ENCODE data around the gene SNTA1.

Gene SNTA1

GRCh38 chr20:33377366-33377765 lies 66.2 kb downstream of the SNTA1 start:
- H2BK15ac ChIP-seq (replicated peaks; ENCODE audit: low read depth): no peak overlapping the region
- H3K79me2 ChIP-seq (ENCODE audit: control insufficient read depth, insufficient read depth, low read length): no peaks in the 10 kb centered on the region
- no peak overlapping the region for H3K9ac ChIP-seq (ENCODE audit: low read length)
- no peak overlapping the region for H3K23ac ChIP-seq (ENCODE audit: low read length)
- H2AK5ac ChIP-seq (ENCODE audit: low read length): no peak overlapping the region
- H3K18ac ChIP-seq (ENCODE audit: low read length): no peak overlapping the region
- H4K5ac ChIP-seq (ENCODE audit: low read length): no peak overlapping the region
- H3K4me2 ChIP-seq (ENCODE audit: low read length): no peak overlapping the region
- H3K27me3 ChIP-seq (ENCODE audit: insufficient read depth, low read length, poor library complexity): no peaks in the 10 kb centered on the region
- H3K79me1 ChIP-seq (ENCODE audit: low read length): no peaks in the 10 kb centered on the region
- DNase-seq: no peak
- no peak overlapping the region for H3K4me3 ChIP-seq (ENCODE audit: low read length)
- H4K8ac ChIP-seq (ENCODE audit: low read depth, low read length): no peak overlapping the region
- no peak overlapping the region for H3K27ac ChIP-seq (ENCODE audit: low read depth, low read length)
- H3K4me1 ChIP-seq (ENCODE audit: control insufficient read depth, low read depth, low read length): no peaks in the 10 kb centered on the region
- H2BK5ac ChIP-seq (ENCODE audit: low read length): no peak overlapping the region
- peaks cover 5% of the 10 kb centered on the region for H3K36me3 ChIP-seq (ENCODE audit: control insufficient read depth, insufficient read depth, low read length)
- no peak overlapping the region for H2BK120ac ChIP-seq (ENCODE audit: low read depth, low read length)
- H3K56ac ChIP-seq (ENCODE audit: low read length): no peak overlapping the region
- no CpG with 5 or more reads among the region's 2 CpGs for WGBS (ENCODE audit: extremely low coverage, insufficient coverage, low lambda C conversion rate)
- H3K4ac ChIP-seq (ENCODE audit: low read depth, low read length): no peak overlapping the region

GRCh38 chr20:33373735-33374605 lies 69.6 kb downstream of the SNTA1 start:
- Histone ChIP-seq H3K4me3 (ENCODE audit: low read length) (no peak overlapping the region), H3K4me2 (ENCODE audit: low read length) (no peak overlapping the region), H3K27ac (ENCODE audit: low read depth, low read length) (no peak overlapping the region), H2AK5ac (ENCODE audit: low read length) (no peak overlapping the region), H3K4me1 (ENCODE audit: control insufficient read depth, low read depth, low read length) (no peaks in the 10 kb centered on the region), H3K9ac (ENCODE audit: low read length) (no peak overlapping the region), H4K5ac (ENCODE audit: low read length) (no peak overlapping the region), H2BK120ac (ENCODE audit: low read depth, low read length) (no peak overlapping the region), H2BK15ac (replicated peaks; ENCODE audit: low read depth) (no peak overlapping the region), H3K36me3 (ENCODE audit: control insufficient read depth, insufficient read depth, low read length) (peaks cover 8% of the 10 kb centered on the region), H3K4ac (ENCODE audit: low read depth, low read length) (no peak overlapping the region), H3K23ac (ENCODE audit: low read length) (no peak overlapping the region), H3K18ac (ENCODE audit: low read length) (no peak overlapping the region), H2BK5ac (ENCODE audit: low read length) (no peak overlapping the region), H3K79me1 (ENCODE audit: low read length) (no peaks in the 10 kb centered on the region), H3K27me3 (ENCODE audit: insufficient read depth, low read length, poor library complexity) (no peaks in the 10 kb centered on the region), H4K8ac (ENCODE audit: low read depth, low read length) (no peak overlapping the region), H3K79me2 (ENCODE audit: control insufficient read depth, insufficient read depth, low read length) (no peaks in the 10 kb centered on the region), H3K56ac (ENCODE audit: low read length) (no peak overlapping the region)
- WGBS (ENCODE audit: extremely low coverage, insufficient coverage, low lambda C conversion rate): no CpG with 5 or more reads among the region's 4 CpGs
- DNase-seq: no peak

DNA sequence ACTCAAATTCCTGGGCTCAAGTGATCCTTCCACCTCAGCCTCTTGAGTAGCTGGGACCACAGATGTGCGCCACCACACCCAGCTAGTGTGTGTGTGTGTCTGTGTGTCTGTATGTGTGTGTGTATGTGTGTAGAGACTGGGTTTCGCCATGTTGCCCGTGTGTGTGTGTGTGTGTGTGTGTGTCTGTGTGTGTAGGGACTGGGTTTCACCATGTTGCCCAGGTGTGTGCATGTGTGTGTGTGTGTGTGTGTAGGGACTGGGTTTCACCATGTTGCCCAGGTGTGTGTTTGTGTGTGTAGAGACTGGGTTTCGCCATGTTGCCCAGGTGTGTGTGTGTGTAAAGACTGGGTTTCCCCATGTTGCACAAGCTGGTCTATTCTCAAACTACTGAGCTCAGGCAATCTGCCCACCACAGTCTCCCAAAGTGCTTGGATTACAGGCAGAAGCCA lies 70.5 kb downstream of the SNTA1 start:
- no peak overlapping the region for H4K8ac ChIP-seq (ENCODE audit: low read depth, low read length)
- no peak overlapping the region for H2BK5ac ChIP-seq (ENCODE audit: low read length)
- H3K18ac ChIP-seq (ENCODE audit: low read length): no peak overlapping the region
- no peak overlapping the region for H3K4me2 ChIP-seq (ENCODE audit: low read length)
- H3K23ac ChIP-seq (ENCODE audit: low read length): no peak overlapping the region
- no peaks in the 10 kb centered on the region for H3K79me1 ChIP-seq (ENCODE audit: low read length)
- no peak for DNase-seq
- no peaks in the 10 kb centered on the region for H3K27me3 ChIP-seq (ENCODE audit: insufficient read depth, low read length, poor library complexity)
- no peak overlapping the region for H3K27ac ChIP-seq (ENCODE audit: low read depth, low read length)
- H3K4me3 ChIP-seq (ENCODE audit: low read length): no peak overlapping the region
- no peak overlapping the region for H4K5ac ChIP-seq (ENCODE audit: low read length)
- H3K4ac ChIP-seq (ENCODE audit: low read depth, low read length): no peak overlapping the region
- peaks cover 7% of the 10 kb centered on the region for H3K36me3 ChIP-seq (ENCODE audit: control insufficient read depth, insufficient read depth, low read length)
- no peak overlapping the region for H2BK15ac ChIP-seq (replicated peaks; ENCODE audit: low read depth)
- H2BK120ac ChIP-seq (ENCODE audit: low read depth, low read length): no peak overlapping the region
- H3K9ac ChIP-seq (ENCODE audit: low read length): no peak overlapping the region
- WGBS (ENCODE audit: extremely low coverage, insufficient coverage, low lambda C conversion rate): no CpG with 5 or more reads among the region's 4 CpGs
- H2AK5ac ChIP-seq (ENCODE audit: low read length): no peak overlapping the region
- no peaks in the 10 kb centered on the region for H3K79me2 ChIP-seq (ENCODE audit: control insufficient read depth, insufficient read depth, low read length)
- H3K56ac ChIP-seq (ENCODE audit: low read length): no peak overlapping the region
- no peaks in the 10 kb centered on the region for H3K4me1 ChIP-seq (ENCODE audit: control insufficient read depth, low read depth, low read length)

DNA sequence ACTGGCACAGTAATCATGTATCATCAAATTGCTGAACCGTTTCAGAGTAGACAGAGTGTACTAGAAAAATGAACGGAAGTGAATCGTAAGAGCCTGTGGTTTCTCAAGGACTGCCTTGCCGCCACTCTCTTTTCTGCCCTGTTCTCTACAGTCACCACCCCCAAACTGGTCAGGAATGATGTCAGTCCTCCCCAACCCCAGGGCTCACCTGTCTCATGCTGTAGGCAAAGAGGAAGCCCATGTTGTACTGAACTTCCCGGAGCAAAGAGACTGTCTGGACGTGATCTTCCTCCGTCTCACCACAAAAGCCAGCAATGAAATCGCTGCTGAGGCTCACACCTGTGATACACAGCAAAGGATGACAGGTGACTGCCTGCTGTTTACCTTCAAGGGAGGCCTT lies 73.3 kb downstream of the SNTA1 start:
- DNase-seq: no peak
- no peaks in the 10 kb centered on the region for H3K79me2 ChIP-seq (ENCODE audit: control insufficient read depth, insufficient read depth, low read length)
- no peak overlapping the region for H2BK5ac ChIP-seq (ENCODE audit: low read length)
- H3K27me3 ChIP-seq (ENCODE audit: insufficient read depth, low read length, poor library complexity): no peaks in the 10 kb centered on the region
- H3K4ac ChIP-seq (ENCODE audit: low read depth, low read length): no peak overlapping the region
- no peak overlapping the region for H2BK120ac ChIP-seq (ENCODE audit: low read depth, low read length)
- H4K5ac ChIP-seq (ENCODE audit: low read length): no peak overlapping the region
- no peak overlapping the region for H3K23ac ChIP-seq (ENCODE audit: low read length)
- no peak overlapping the region for H3K18ac ChIP-seq (ENCODE audit: low read length)
- no peak overlapping the region for H3K4me3 ChIP-seq (ENCODE audit: low read length)
- no peaks in the 10 kb centered on the region for H3K4me1 ChIP-seq (ENCODE audit: control insufficient read depth, low read depth, low read length)
- H3K56ac ChIP-seq (ENCODE audit: low read length): no peak overlapping the region
- H2AK5ac ChIP-seq (ENCODE audit: low read length): no peak overlapping the region
- H4K8ac ChIP-seq (ENCODE audit: low read depth, low read length): no peak overlapping the region
- no CpG with 5 or more reads among the region's 8 CpGs for WGBS (ENCODE audit: extremely low coverage, insufficient coverage, low lambda C conversion rate)
- no peak overlapping the region for H3K9ac ChIP-seq (ENCODE audit: low read length)
- H3K36me3 ChIP-seq (ENCODE audit: control insufficient read depth, insufficient read depth, low read length): peaks cover 13% of the 10 kb centered on the region
- H3K4me2 ChIP-seq (ENCODE audit: low read length): no peak overlapping the region
- no peak overlapping the region for H2BK15ac ChIP-seq (replicated peaks; ENCODE audit: low read depth)
- H3K79me1 ChIP-seq (ENCODE audit: low read length): no peaks in the 10 kb centered on the region
- H3K27ac ChIP-seq (ENCODE audit: low read depth, low read length): no peak overlapping the region

DNA sequence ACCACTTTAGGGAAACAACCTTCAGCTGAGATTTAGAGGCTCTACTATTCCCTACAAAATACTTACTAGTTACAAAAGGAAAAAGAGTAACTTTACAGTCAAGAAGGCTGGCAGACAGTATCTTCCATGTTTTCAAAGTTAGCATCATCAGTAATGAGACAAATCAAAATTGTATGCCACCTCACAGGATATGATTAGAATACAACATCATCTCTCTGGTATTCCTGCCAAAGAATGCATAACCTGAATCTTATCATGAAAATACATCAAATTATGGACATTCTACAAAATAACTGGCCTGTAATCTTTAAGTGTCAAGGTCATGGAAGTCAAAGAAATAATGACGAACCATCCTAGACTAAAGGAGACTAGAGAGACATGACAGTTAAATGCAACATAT lies 80.7 kb downstream of the SNTA1 start:
- no peaks in the 10 kb centered on the region for H3K79me2 ChIP-seq (ENCODE audit: control insufficient read depth, insufficient read depth, low read length)
- no CpG with 5 or more reads among the region's 1 CpG for WGBS (ENCODE audit: extremely low coverage, insufficient coverage, low lambda C conversion rate)
- no peaks in the 10 kb centered on the region for H3K4me1 ChIP-seq (ENCODE audit: control insufficient read depth, low read depth, low read length)
- no peak overlapping the region for H4K5ac ChIP-seq (ENCODE audit: low read length)
- H3K27ac ChIP-seq (ENCODE audit: low read depth, low read length): no peak overlapping the region
- H3K27me3 ChIP-seq (ENCODE audit: insufficient read depth, low read length, poor library complexity): no peaks in the 10 kb centered on the region
- no peak overlapping the region for H2BK15ac ChIP-seq (replicated peaks; ENCODE audit: low read depth)
- H3K4me3 ChIP-seq (ENCODE audit: low read length): no peak overlapping the region
- H3K56ac ChIP-seq (ENCODE audit: low read length): no peak overlapping the region
- H3K36me3 ChIP-seq (ENCODE audit: control insufficient read depth, insufficient read depth, low read length): peaks cover 7% of the 10 kb centered on the region
- DNase-seq: no peak
- no peak overlapping the region for H3K9ac ChIP-seq (ENCODE audit: low read length)
- H2BK120ac ChIP-seq (ENCODE audit: low read depth, low read length): no peak overlapping the region
- no peaks in the 10 kb centered on the region for H3K79me1 ChIP-seq (ENCODE audit: low read length)
- no peak overlapping the region for H3K18ac ChIP-seq (ENCODE audit: low read length)
- H3K4me2 ChIP-seq (ENCODE audit: low read length): no peak overlapping the region
- H2BK5ac ChIP-seq (ENCODE audit: low read length): no peak overlapping the region
- no peak overlapping the region for H3K23ac ChIP-seq (ENCODE audit: low read length)
- no peak overlapping the region for H2AK5ac ChIP-seq (ENCODE audit: low read length)
- no peak overlapping the region for H3K4ac ChIP-seq (ENCODE audit: low read depth, low read length)
- H4K8ac ChIP-seq (ENCODE audit: low read depth, low read length): no peak overlapping the region

Data from mesendoderm (in vitro differentiated cells).